Sigmoid colon (tissue), 7 donors: ENCODE measurements around the gene SLC41A1. TPM values are rescaled to one million over a fixed set of nuclear protein-coding genes. Genes with fewer than 3 reads are reported as not detected.

Source experiments
- DNase-seq: peaks from one replicate; pipeline ENCODE4 v3.0.0-alpha.2; 2019
- H3K27ac ChIP-seq, 4 donors: fragments of 200-600 bp; sonication (generic); one replicate each; pipeline ENCODE4 v1.5.1; 2016 to 2019; ENCODE audit warnings: mild to moderate bottlenecking in 1 of 4
- H3K27me3 ChIP-seq, 3 donors: fragments of 200-600 bp; sonication (generic); one replicate each; pipeline ENCODE4 v1.5.1; 2019; ENCODE audit warnings: mild to moderate bottlenecking in 1 of 3
- H3K36me3 ChIP-seq, 4 donors: fragments of 200-600 bp; sonication (generic); one replicate each; pipeline ENCODE4 v1.5.1; 2016 to 2019
- H3K4me1 ChIP-seq, 4 donors: fragments of 200-600 bp; sonication (generic); one replicate each; pipeline ENCODE4 v1.5.1; 2017 to 2019
- H3K4me3 ChIP-seq, 4 donors: fragments of 200-600 bp; sonication (generic); one replicate each; pipeline ENCODE4 v1.5.1; 2017 to 2019; ENCODE audit warnings: mild to moderate bottlenecking in 2 of 4, moderate library complexity in 1 of 4
- H3K9me3 ChIP-seq, 4 donors: fragments of 200-600 bp in 3 of 4; sonication (generic) in 3 of 4; one replicate each; pipeline versions ENCODE4 v1.5.1 to v1.6.1; 2013 to 2019
- POLR2AphosphoS5 ChIP-seq, 4 donors: sonication (generic); formaldehyde crosslinking; IDR thresholded peaks; one replicate each; pipeline ENCODE4 v1.6.1; 2017; ENCODE audit warnings: antibody characterized with exemption in 4 of 4
- WGBS, 2 donors: extraction: QIAGEN DNeasy Blood & Tissue Kit; methylation state at CpG; one replicate each; pipeline ENCODE4 v1.1.7; 2013; 5-methylcytosine and 5-hydroxymethylcytosine counted together
- intact Hi-C: fragments of 100-400 bp; cut with DNase I; formaldehyde crosslinking; loops from one replicate; pipeline ENCODE4 v1.15.1; 2023
- polyA plus RNA-seq, 3 donors: library from polyadenylated mRNA; stranded (reverse); fragments of 200-250 nt; gene quantifications; one replicate each; pipeline ENCODE4 v1.2.3, GENCODE V29; 2013
- total RNA-seq, 4 donors: library from RNA; depleted of rRNA; stranded (reverse); fragments of >200 nt; gene quantifications; one replicate each; pipeline ENCODE4 v1.1.0, GENCODE V29; 2016
- donor health status: healthy with polysubstance abuse.
- donor health status: Bipolar disorder and iron deficiency.
- donor health status: healthy.

SLC41A1 gene
- total and polyA plus RNA-seq, 7 donors, result 1.8 to 46.3 (median 11.4) TPM

DNA sequence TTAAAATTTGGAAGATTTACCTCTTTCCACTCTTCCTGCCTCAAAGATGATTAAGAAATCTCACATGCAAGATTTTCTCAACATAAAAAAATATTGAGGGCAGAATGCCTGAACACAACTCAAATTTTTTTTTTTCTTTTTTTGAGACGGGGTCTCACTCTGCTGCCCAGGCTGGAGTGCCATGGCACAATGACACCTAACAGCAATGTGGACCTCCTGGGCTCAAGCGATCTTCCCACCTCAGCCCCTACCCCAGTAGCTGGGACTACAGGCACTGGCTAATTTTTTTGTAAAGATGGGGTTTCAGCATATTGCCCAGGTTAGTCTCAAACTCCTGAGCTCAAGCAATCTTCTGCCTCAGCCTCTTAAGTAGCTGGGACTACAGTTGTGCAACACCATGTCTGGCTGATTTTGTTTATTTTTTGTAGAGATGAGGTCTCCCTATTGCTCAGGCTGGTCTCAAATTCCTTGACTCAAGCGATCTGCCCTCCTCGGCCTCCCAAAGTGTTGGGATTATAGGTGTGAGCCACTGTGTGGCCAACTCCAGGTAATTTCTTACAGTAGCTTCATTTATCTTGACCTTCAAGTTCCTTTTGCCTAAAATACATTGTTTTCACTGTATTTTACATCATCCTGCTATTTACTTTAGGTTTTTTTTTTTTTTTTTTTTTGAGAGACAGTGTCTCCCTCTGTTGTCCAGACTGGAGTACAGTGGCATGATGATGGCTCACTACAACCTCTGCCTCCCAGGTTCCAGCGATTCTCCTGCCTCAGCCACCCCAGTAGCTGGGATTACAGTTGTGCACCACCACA, 73.4 kb downstream of the SLC41A1 start:
- DNase-seq, result no peak
- peaks cover 0 to 14% (median 0%) of the 10 kb centered on the region in 4 donors for H3K36me3 ChIP-seq
- H3K27me3 ChIP-seq, result no peaks in the 10 kb centered on the region
- 70 to 71% methylated on average over 5 of the region's 5 CpGs for WGBS, 2 donors
- H3K27ac ChIP-seq, result no peak overlapping the region
- H3K9me3 ChIP-seq, result no peaks in the 10 kb centered on the region
- H3K4me1 ChIP-seq, result peaks cover 0 to 60% (median 28%) of the 10 kb centered on the region in 4 donors
- intact Hi-C loops, result loop anchor here (10.0 kb wide), 1 partner anchor 705 kb away; no protein-coding TSS in a partner anchor
- no peak for TF ChIP-seq POLR2AphosphoS5 (IDR thresholded peaks at IDR 0.05)
- H3K4me3 ChIP-seq, result no peak overlapping the region

Other genes starting within 250 kb of the SLC41A1 start
- gene ELK4, start 181.2 kb downstream of the SLC41A1 start, total RNA-seq, result 10 to 100 TPM; 18.6 to 21.0 (median 20.1) TPM
- 10 to 100 TPM in 1 of 3 donors, 1 to 10 TPM in 2; 2.4 to 10.3 (median 3.9) TPM for gene ELK4, start 181.2 kb downstream of the SLC41A1 start, polyA plus RNA-seq
- gene SLC45A3, start 132.7 kb downstream of the SLC41A1 start, total RNA-seq, result 1 to 10 TPM in 1 of 4 donors, under 1 TPM in 3; 0.68 to 2.2 (median 0.77) TPM
- 10 to 100 TPM in 1 of 3 donors, 1 to 10 TPM in 2; 2.5 to 15.2 (median 3.6) TPM for gene SLC45A3, start 132.7 kb downstream of the SLC41A1 start, polyA plus RNA-seq
- 100 to 1,000 TPM in 2 of 4 donors, 10 to 100 TPM in 2; 88.9 to 112 (median 98.5) TPM for gene NUCKS1, start 63.0 kb downstream of the SLC41A1 start, total RNA-seq
- 10 to 100 TPM; 22.2 to 39.4 (median 27.0) TPM for gene NUCKS1, start 63.0 kb downstream of the SLC41A1 start, polyA plus RNA-seq
- 10 to 100 TPM; 19.8 to 28.5 (median 23.2) TPM for gene RAB29, start 37.7 kb downstream of the SLC41A1 start, total RNA-seq
- gene RAB29, start 37.7 kb downstream of the SLC41A1 start, polyA plus RNA-seq, result 10 to 100 TPM in 1 of 3 donors, 1 to 10 TPM in 2; 6.9 to 18.1 (median 8.4) TPM
- gene PM20D1, start 36.9 kb upstream of the SLC41A1 start, total RNA-seq, result under 1 TPM in 1 of 4 donors, not detected in 3; 0.36 TPM
- under 1 TPM in 1 of 3 donors, not detected in 2; 0.19 TPM for gene PM20D1, start 36.9 kb upstream of the SLC41A1 start, polyA plus RNA-seq
- not detected for gene SLC26A9, start 130.3 kb upstream of the SLC41A1 start, total RNA-seq
- under 1 TPM in 1 of 3 donors, not detected in 2; 0.60 TPM for gene SLC26A9, start 130.3 kb upstream of the SLC41A1 start, polyA plus RNA-seq
- gene RAB7B, start 190.2 kb upstream of the SLC41A1 start, total RNA-seq, result 1 to 10 TPM in 3 of 4 donors, under 1 TPM in 1; 0.27 to 5.3 (median 2.0) TPM
- 1 to 10 TPM in 2 of 3 donors, under 1 TPM in 1; 0.69 to 2.1 (median 1.2) TPM for gene RAB7B, start 190.2 kb upstream of the SLC41A1 start, polyA plus RNA-seq
- gene CTSE, start 210.7 kb upstream of the SLC41A1 start, total RNA-seq, result not detected
- gene CTSE, start 210.7 kb upstream of the SLC41A1 start, polyA plus RNA-seq, result 1 to 10 TPM; 4.4 to 9.0 (median 8.6) TPM
- gene RHEX, start 240.0 kb upstream of the SLC41A1 start, total RNA-seq, result 1 to 10 TPM in 1 of 4 donors, not detected in 3; 3.6 TPM
- gene RHEX, start 240.0 kb upstream of the SLC41A1 start, polyA plus RNA-seq, result 1 to 10 TPM in 1 of 3 donors, under 1 TPM in 1, not detected in 1; 0.54 to 2.4 TPM